K562 (cell line): Measurements from ENCODE around the gene ADARB2. TPM values are rescaled to one million over a fixed set of nuclear protein-coding genes. Genes with fewer than 3 reads are reported as not detected.
A peak's percentile ranks its signal among the peaks of the same experiment; 100 is the strongest.

ENCODE experiments used
- ATAC-seq: fragments of 200-7000 bp; cut with Tn5 transposase; 3 replicates; pipeline ENCODE4 v1.9.1; 2020; ENCODE audit warnings: moderate library complexity
- BruUV-seq: library from RNA; stranded (reverse); fragments of 400-500 nt; replicated peaks from 2 replicates; lab custom pipeline; 2021; lab: Mats Ljungman, UMichigan
- CTCF ChIA-PET: fragments of 300-600 bp; formaldehyde crosslinking; extraction: SDS; loops from one replicate; lab custom pipeline; 2021; ENCODE audit warnings: low intra/inter-chr PET ratio; lab: Yijun Ruan, JAX
- POLR2A ChIA-PET: fragments of 300-600, 350-650 bp; sonication (Branson Sonifier 250); formaldehyde crosslinking; extraction: SDS; loops from one replicate; lab custom pipeline; 2021; ENCODE audit warnings: antibody characterized with exemption, inconsistent platforms; lab: Yijun Ruan, JAX
- DNase-seq, 4 experiments: peaks; one replicate each; pipeline versions ENCODE4 v3.0.0 to v3.0.0-alpha.2; 2011 to 2018; ENCODE audit warnings: low spot score in 3 of 4, mixed read lengths in 3 of 4; ENCODE audit errors: extremely low read depth in 1 of 4
- FAIRE-seq: peaks from 2 replicates; lab custom pipeline; 2011; peaks lifted over from hg19 to GRCh38; lab: Jason Lieb, UNC
- H2AFZ ChIP-seq: 2 replicates; pipeline ENCODE4 v1.6.0; 2011; ENCODE audit warnings: low read depth, low read length, control low read depth, inconsistent platforms
- H3K27ac ChIP-seq: fragments of 200-600 bp; 3 replicates; pipeline ENCODE4 v1.8.0; 2011; ENCODE audit warnings: low read depth, mild to moderate bottlenecking, control low read depth, inconsistent platforms, low read length, moderate library complexity, mixed read lengths; ENCODE audit errors: extremely low read depth
- H3K27me3 ChIP-seq, 2 experiments: fragments of 300-600 bp in 1 of 2; 2 replicates in 1 of 2; 3 replicates in 1 of 2; pipeline versions ENCODE4 v1.6.0 to v1.8.0; 2011; ENCODE audit warnings: inconsistent platforms in 2 of 2, low read length in 2 of 2, mild to moderate bottlenecking in 1 of 2, mixed read lengths in 1 of 2, moderate library complexity in 1 of 2; ENCODE audit not compliant: control insufficient read depth in 2 of 2, insufficient read depth in 2 of 2
- H3K36me3 ChIP-seq: fragments of 300-600 bp; 3 replicates; pipeline ENCODE4 v1.8.0; 2011; ENCODE audit warnings: mild to moderate bottlenecking, low read length, inconsistent platforms; ENCODE audit not compliant: control insufficient read depth, insufficient read depth
- H3K4me1 ChIP-seq, 2 experiments: fragments of 200-600 bp in 1 of 2; replicated peaks in 1 of 2; 2 replicates in 1 of 2; 3 replicates in 1 of 2; pipeline versions ENCODE4 v1.5.1 to v1.8.0; 2011; ENCODE audit warnings: inconsistent platforms in 2 of 2, low read length in 2 of 2, mild to moderate bottlenecking in 1 of 2, mixed read lengths in 1 of 2, moderate library complexity in 1 of 2; ENCODE audit not compliant: control insufficient read depth in 2 of 2, insufficient read depth in 2 of 2
- H3K4me2 ChIP-seq: 2 replicates; pipeline ENCODE4 v1.6.1; 2011; ENCODE audit warnings: low read length, control low read depth, inconsistent platforms, mixed read lengths; ENCODE audit not compliant: insufficient read depth
- H3K4me3 ChIP-seq: fragments of 200-600 bp; sonication (generic), shearing (Covaris generic); 2 replicates; pipeline ENCODE4 v1.5.1; 2016; ENCODE audit warnings: control low read depth, inconsistent platforms
- H3K79me2 ChIP-seq: fragments of 200-600 bp; 3 replicates; pipeline ENCODE4 v1.8.0; 2011; ENCODE audit warnings: low read length, inconsistent platforms; ENCODE audit not compliant: control insufficient read depth, insufficient read depth
- H3K9ac ChIP-seq, 2 experiments: 2 replicates each; pipeline versions ENCODE4 v1.6.0 to v1.6.1; 2011; ENCODE audit warnings: low read depth in 2 of 2, low read length in 2 of 2, control low read depth in 1 of 2, inconsistent platforms in 1 of 2, mild to moderate bottlenecking in 1 of 2, mixed read lengths in 1 of 2; ENCODE audit not compliant: insufficient read depth in 1 of 2
- H3K9me1 ChIP-seq: one replicate; pipeline ENCODE4 v1.6.0; 2011; ENCODE audit warnings: inconsistent platforms, mild to moderate bottlenecking, low read length, moderate library complexity; ENCODE audit not compliant: control insufficient read depth, insufficient read depth
- H3K9me3 ChIP-seq: replicated peaks from 2 replicates; pipeline ENCODE4 v1.5.1; 2011; ENCODE audit warnings: low read depth, low read length, inconsistent platforms; ENCODE audit not compliant: control insufficient read depth, insufficient read depth
- H4K20me1 ChIP-seq: replicated peaks from 2 replicates; pipeline ENCODE4 v1.6.1; 2011; ENCODE audit warnings: low read length, inconsistent platforms, mixed read lengths; ENCODE audit not compliant: control insufficient read depth, insufficient read depth
- GABPA ChIP-seq: fragments of 200-800 bp; sonication (Bioruptor generic); conservative IDR thresholded peaks from 2 replicates; pipeline ENCODE4 v1.6.1; 2016; ENCODE audit warnings: low read depth, missing genetic modification characterization, missing compliant biosample characterization
- MED1 ChIP-seq: sonication (generic); formaldehyde crosslinking; IDR thresholded peaks from 2 replicates; pipeline ENCODE4 v1.8.1; 2023; ENCODE audit warnings: missing genetic modification reagents, borderline replicate concordance
- RBM15 ChIP-seq: fragments of 200-400 bp; formaldehyde crosslinking; IDR thresholded peaks from 2 replicates; pipeline ENCODE4 v1.6.1; 2018; ENCODE audit warnings: mild to moderate bottlenecking, low read length, moderate library complexity; ENCODE audit not compliant: insufficient read depth
- SOX6 ChIP-seq: fragments of 450-650 bp; IDR thresholded peaks from 2 replicates; pipeline ENCODE4 v1.6.1; 2014; ENCODE audit warnings: mild to moderate bottlenecking
- ZNF274 ChIP-seq: IDR thresholded peaks from 2 replicates; pipeline ENCODE4 v1.6.1; 2011; ENCODE audit warnings: low read depth, mild to moderate bottlenecking, low read length, moderate library complexity, borderline replicate concordance
- whole genome bisulfite sequencing: fragments of 100-300 bp; shearing (Covaris generic); methylation state at CpG from one replicate; pipeline ENCODE4 v1.1.6; 2016; ENCODE audit warnings: low coverage, mixed read lengths; ENCODE audit not compliant: insufficient coverage; ENCODE audit errors: missing lambda C conversion rate; 5-methylcytosine and 5-hydroxymethylcytosine counted together
- in situ Hi-C: fragments of 300-500 bp; cut with MboI; formaldehyde crosslinking; loops from 4 replicates; pipeline ENCODE4 v1.15.0; 2018; ENCODE audit warnings: inconsistent platforms, mixed read lengths
- intact Hi-C: fragments of 100-400 bp; cut with micrococcal nuclease; formaldehyde crosslinking; loops from 2 replicates; pipeline ENCODE4 v1.14.2; 2022
- polyA plus RNA-seq, 8 experiments: library from polyadenylated mRNA; depleted of rRNA in 4 of 8; stranded (reverse) in 5 of 8; unstranded in 3 of 8; fragments of >200 nt; fragmentation: Nextera tagmentation in 2 of 8; fragmentation: Illumina TruSeq in 1 of 8; extraction: Ambion mirVana in 2 of 8; extraction: Trizol in 1 of 8; gene quantifications; 2 replicates each; pipeline versions ENCODE4 v1.2.1 to v1.2.3, GENCODE V29; 2011 to 2014; ENCODE audit warnings: inconsistent platforms in 1 of 8, missing spikeins in 1 of 8
- total RNA-seq, 7 experiments: library from RNA; depleted of rRNA in 6 of 7; stranded (reverse); fragments of >200 nt in 6 of 7; fragmentation: Illumina TruSeq in 2 of 7; extraction: Trizol in 2 of 7; gene quantifications; 2 replicates each; pipeline versions ENCODE4 v1.2.1 to v1.2.3, GENCODE V29; 2011 to 2021; ENCODE audit warnings: low replicate concordance in 1 of 7
- TF ChIP-seq, protein P1 (sequence below): fragments of 250-450 bp; sonication (Bioruptor Pico); IDR thresholded peaks from 2 replicates; pipeline ENCODE4 v1.8.0; 2021; ENCODE audit warnings: mild to moderate bottlenecking, moderate library complexity

The ADARB2 gene
- total and polyA plus RNA-seq, 9 of the 15 experiments (the other 6 are each of a cell fraction or from before 2014, with no cell fraction given): not detected

- ATAC-seq (no peak), FAIRE-seq (no peak), DNase-seq (no peak)
- Histone ChIP-seq H4K20me1 (no peaks in the 10 kb centered on the region), H3K36me3 (no peaks in the 10 kb centered on the region), H3K9ac (no peak overlapping the region), H3K9me3 (no peaks in the 10 kb centered on the region), H2AFZ (no peak overlapping the region), H3K4me3 (no peak overlapping the region), H3K9me1 (no peaks in the 10 kb centered on the region), H3K4me1 (no peaks in the 10 kb centered on the region), H3K27ac (no peak overlapping the region), H3K4me2 (no peak overlapping the region), H3K79me2 (no peaks in the 10 kb centered on the region), H3K27me3 (peaks cover 20 to 55% of the 10 kb centered on the region in 2 experiments; a peak in 4 of 5 replicates)
- intact Hi-C loops: no loop called here
- no peak for TF ChIP-seq MED1 (CRISPR knock-in tag)
- TF ChIP-seq, protein P1, sequence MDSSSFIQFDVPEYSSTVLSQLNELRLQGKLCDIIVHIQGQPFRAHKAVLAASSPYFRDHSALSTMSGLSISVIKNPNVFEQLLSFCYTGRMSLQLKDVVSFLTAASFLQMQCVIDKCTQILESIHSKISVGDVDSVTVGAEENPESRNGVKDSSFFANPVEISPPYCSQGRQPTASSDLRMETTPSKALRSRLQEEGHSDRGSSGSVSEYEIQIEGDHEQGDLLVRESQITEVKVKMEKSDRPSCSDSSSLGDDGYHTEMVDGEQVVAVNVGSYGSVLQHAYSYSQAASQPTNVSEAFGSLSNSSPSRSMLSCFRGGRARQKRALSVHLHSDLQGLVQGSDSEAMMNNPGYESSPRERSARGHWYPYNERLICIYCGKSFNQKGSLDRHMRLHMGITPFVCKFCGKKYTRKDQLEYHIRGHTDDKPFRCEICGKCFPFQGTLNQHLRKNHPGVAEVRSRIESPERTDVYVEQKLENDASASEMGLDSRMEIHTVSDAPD (CRISPR knock-in tag): no peak
- no peak for TF ChIP-seq RBM15
- TF ChIP-seq SOX6: no peak
- TF ChIP-seq ZNF274: no peak
- TF ChIP-seq GABPA (tag): 0 out of 2 replicates have a peak, but pooled peaks have one; percentile 28
- ChIA-PET CTCF (no interaction called here), POLR2A (no interaction called here)
- in situ Hi-C loops: no loop called here
- WGBS: 6% methylated on average over 16 of the region's 20 CpGs
- BruUV-seq: no TSS peak
Observed at GRCh38 chr10:1662438-1663025, 74.8 kb downstream of the ADARB2 start.
